SU-DHL-6 (cell line): ENCODE results near the gene RND2.
A peak's percentile ranks its signal among the peaks of the same experiment; 100 is the strongest.

Source experiments
- H2AFZ ChIP-seq: fragments of 200-600 bp; sonication (generic); 2 replicates; pipeline ENCODE4 v1.6.1; 2014; ENCODE audit warnings: low read depth, mild to moderate bottlenecking, moderate library complexity, mixed read lengths, antibody characterized with exemption, low read length; ENCODE audit not compliant: severe bottlenecking
- H3F3A ChIP-seq: fragments of 200-600 bp; shearing (Covaris generic); 2 replicates; pipeline ENCODE4 v1.6.0; 2016; ENCODE audit warnings: antibody characterized with exemption, mild to moderate bottlenecking; ENCODE audit not compliant: insufficient read depth
- H3K27ac ChIP-seq: fragments of 200-600 bp; sonication (generic); 2 replicates; pipeline ENCODE4 v1.5.1; 2016; ENCODE audit warnings: low read depth, mild to moderate bottlenecking, low read length, moderate library complexity, mixed read lengths
- H3K27me3 ChIP-seq: fragments of 200-600 bp; sonication (generic), shearing (Covaris generic); 2 replicates; pipeline ENCODE4 v1.6.0; 2014; ENCODE audit warnings: mild to moderate bottlenecking, low read length
- H3K36me3 ChIP-seq: fragments of 200-600 bp; sonication (generic); 2 replicates; pipeline ENCODE4 v1.6.1; 2014; ENCODE audit warnings: mild to moderate bottlenecking, low read length, mixed read lengths
- H3K4me2 ChIP-seq: fragments of 300-600, 200-600 bp; shearing (Covaris generic), sonication (generic); 2 replicates; pipeline ENCODE4 v1.6.0; 2014; ENCODE audit warnings: low read length, low read depth, mild to moderate bottlenecking; ENCODE audit not compliant: poor library complexity, severe bottlenecking
- H3K4me3 ChIP-seq: fragments of 200-600 bp; sonication (generic); 2 replicates; pipeline ENCODE4 v1.5.1; 2014; ENCODE audit warnings: antibody characterized with exemption, low read length, mild to moderate bottlenecking, mixed read lengths; ENCODE audit not compliant: insufficient read depth, poor library complexity, severe bottlenecking
- H3K79me2 ChIP-seq: fragments of 200-600 bp; sonication (generic); 2 replicates; pipeline ENCODE4 v1.6.1; 2014; ENCODE audit warnings: mild to moderate bottlenecking, low read length, moderate library complexity; ENCODE audit not compliant: insufficient read depth
- H3K9ac ChIP-seq: fragments of 200-600 bp; sonication (generic); 2 replicates; pipeline ENCODE4 v1.7.0; 2014; ENCODE audit warnings: mild to moderate bottlenecking, low read length
- H3K9me2 ChIP-seq: fragments of 200-600 bp; sonication (generic); replicated peaks from 2 replicates; pipeline ENCODE4 v1.6.1; 2014; ENCODE audit warnings: low read length; ENCODE audit not compliant: insufficient read depth
- H3K9me3 ChIP-seq: fragments of 200-600 bp; sonication (generic); 2 replicates; pipeline ENCODE4 v1.6.1; 2014; ENCODE audit warnings: low read length, mixed read lengths; ENCODE audit not compliant: insufficient read depth
- H4K20me1 ChIP-seq: fragments of 200-600 bp; sonication (generic); 2 replicates; pipeline ENCODE4 v1.6.1; 2014; ENCODE audit warnings: low read depth, mild to moderate bottlenecking, antibody characterized with exemption, low read length, moderate library complexity, mixed read lengths
- CTCF ChIP-seq: fragments of 200-600 bp; sonication (generic); IDR thresholded peaks from one replicate; pipeline ENCODE4 v1.5.1; 2017; ENCODE audit warnings: antibody characterized with exemption, mild to moderate bottlenecking, low read length, moderate library complexity; ENCODE audit not compliant: insufficient read depth, poor library complexity, severe bottlenecking
- EZH2phosphoT487 ChIP-seq: fragments of 200-600 bp; sonication (generic), shearing (Covaris generic); conservative IDR thresholded peaks from 2 replicates; pipeline ENCODE4 v1.6.1; 2018; ENCODE audit warnings: mild to moderate bottlenecking, antibody characterized with exemption, low read length, moderate library complexity, mixed read lengths

The RND2 gene

GRCh38 chr17:42982266-42982665, 42.8 kb upstream of the RND2 start:
- H3K9me2 ChIP-seq = no peaks in the 10 kb centered on the region
- peak overlapping the region; percentile 87 for H3K4me2 ChIP-seq
- TF ChIP-seq CTCF (no peak), EZH2phosphoT487 (no peak)
- H3K79me2 ChIP-seq = peaks cover 16% of the 10 kb centered on the region; the same call in 1 of the 2 replicates
- no peak overlapping the region for H2AFZ ChIP-seq
- peaks cover 6% of the 10 kb centered on the region; the same call in 1 of the 2 replicates for H3F3A ChIP-seq
- no peak overlapping the region for H3K9ac ChIP-seq
- H4K20me1 ChIP-seq = no peaks in the 10 kb centered on the region
- no peak overlapping the region for H3K27ac ChIP-seq
- no peaks in the 10 kb centered on the region for H3K27me3 ChIP-seq
- no peaks in the 10 kb centered on the region for H3K9me3 ChIP-seq
- no peaks in the 10 kb centered on the region for H3K36me3 ChIP-seq
- no peak overlapping the region for H3K4me3 ChIP-seq

GRCh38 chr17:42985225-42985624, 39.8 kb upstream of the RND2 start:
- Histone ChIP-seq H3K9me2 (no peaks in the 10 kb centered on the region), H3K4me2 (peak overlapping the region; percentile 23), H3F3A (peaks cover 6% of the 10 kb centered on the region; the same call in 1 of the 2 replicates), H3K27me3 (no peaks in the 10 kb centered on the region), H3K79me2 (peaks cover 16% of the 10 kb centered on the region; the same call in 1 of the 2 replicates), H3K36me3 (peaks cover 2% of the 10 kb centered on the region; the same call in 1 of the 2 replicates), H4K20me1 (no peaks in the 10 kb centered on the region), H3K4me3 (no peak overlapping the region), H3K27ac (peak overlapping the region; percentile 20; the same call in 1 of the 2 replicates), H2AFZ (no peak overlapping the region), H3K9ac (no peak overlapping the region), H3K9me3 (no peaks in the 10 kb centered on the region)
- TF ChIP-seq EZH2phosphoT487 (no peak), CTCF (no peak)

DNA sequence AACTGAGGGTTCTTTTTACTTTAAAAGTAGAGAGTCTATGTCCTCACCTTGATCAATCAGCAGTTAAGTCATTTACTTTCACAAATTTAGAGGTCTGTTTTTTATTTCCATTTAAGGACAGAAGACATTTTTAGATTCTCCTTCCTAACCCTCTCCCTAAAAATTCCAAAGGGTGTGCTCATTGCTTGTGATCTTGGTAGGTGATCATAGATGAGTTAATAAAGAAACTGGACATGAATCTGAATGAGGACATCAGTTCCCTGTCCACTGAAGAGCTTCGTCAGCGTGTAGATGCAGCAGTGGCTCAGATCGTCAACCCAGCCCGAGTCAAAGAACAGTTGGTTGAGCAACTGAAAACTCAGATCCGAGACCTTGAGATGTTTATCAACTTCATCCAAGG, 35.9 kb upstream of the RND2 start:
- H3K27ac ChIP-seq = no peak overlapping the region
- peaks cover 2% of the 10 kb centered on the region; the same call in 1 of the 2 replicates for H3K36me3 ChIP-seq
- no peak overlapping the region for H3K9ac ChIP-seq
- H3K27me3 ChIP-seq = no peaks in the 10 kb centered on the region
- H3K9me3 ChIP-seq = no peaks in the 10 kb centered on the region
- H3F3A ChIP-seq = no peaks in the 10 kb centered on the region
- no peaks in the 10 kb centered on the region for H3K9me2 ChIP-seq
- 0 out of 2 replicates have a peak, but pooled peaks cover 4% of the 10 kb centered on the region for H3K79me2 ChIP-seq
- no peak overlapping the region for H3K4me2 ChIP-seq
- no peaks in the 10 kb centered on the region for H4K20me1 ChIP-seq
- no peak for TF ChIP-seq EZH2phosphoT487
- TF ChIP-seq CTCF = no peak
- no peak overlapping the region for H2AFZ ChIP-seq
- no peak overlapping the region for H3K4me3 ChIP-seq
